Ovary (tissue), 9 donors: ENCODE data around the gene CLDND2. TPM values are rescaled to one million over a fixed set of nuclear protein-coding genes. Genes with fewer than 3 reads are reported as not detected.

Experiments
- DNase-seq, 5 donors: peaks; one replicate each; pipeline ENCODE4 v3.0.0-alpha.2; 2019 to 2020
- H3K27ac ChIP-seq, 2 donors: fragments of 200-600 bp; one replicate each; pipeline versions ENCODE4 v1.5.1 to v1.8.0; 2019 to 2022
- H3K27me3 ChIP-seq: fragments of 200-600 bp; one replicate; pipeline ENCODE4 v1.8.0; 2022
- H3K36me3 ChIP-seq: fragments of 200-600 bp; sonication (generic); one replicate; pipeline ENCODE4 v1.5.1; 2019
- H3K4me1 ChIP-seq: one replicate; pipeline ENCODE4 v1.8.1; 2013; ENCODE audit warnings: mild to moderate bottlenecking, moderate library complexity; ENCODE audit not compliant: insufficient read depth
- H3K4me3 ChIP-seq: fragments of 200-600 bp; sonication (generic); one replicate; pipeline ENCODE4 v1.5.1; 2017
- H3K9me3 ChIP-seq, 2 donors: fragments of 200-600 bp in 1 of 2; sonication (generic) in 1 of 2; one replicate each; pipeline versions ENCODE4 v1.5.1 to v1.8.1; 2013 to 2019; ENCODE audit warnings: mild to moderate bottlenecking in 1 of 2, moderate library complexity in 1 of 2
- EP300 ChIP-seq: sonication (generic); formaldehyde crosslinking; IDR thresholded peaks from one replicate; pipeline ENCODE4 v1.6.1; 2017; ENCODE audit warnings: antibody characterized with exemption
- POLR2A ChIP-seq: fragments of 450-650 bp; IDR thresholded peaks from one replicate; pipeline ENCODE4 v1.6.1; 2017; ENCODE audit warnings: antibody characterized with exemption, mild to moderate bottlenecking, moderate library complexity
- WGBS, 3 donors: extraction: QIAGEN DNeasy Blood & Tissue Kit in 1 of 3; methylation state at CpG; one replicate each; pipeline versions ENCODE4 v1.1.5 to v1.1.7; 2013 to 2017; 5-methylcytosine and 5-hydroxymethylcytosine counted together
- intact Hi-C, 4 donors: fragments of 100-400 bp; cut with DNase I; formaldehyde crosslinking; loops; one replicate each; pipeline versions ENCODE4 v1.11.0 to v1.15.1; 2022 to 2023
- polyA plus RNA-seq, 2 donors: library from polyadenylated mRNA; stranded (reverse); fragments of 200-250 nt in 1 of 2; fragments of 350-450 nt in 1 of 2; fragmentation: Illumina TruSeq in 1 of 2; extraction: RNeasy Lipid Tissue Mini Kit (QIAGEN cat#74804) in 1 of 2; gene quantifications; one replicate each; pipeline ENCODE4 v1.2.3, GENCODE V29; 2013 to 2014
- total RNA-seq, 7 donors: library from RNA; depleted of rRNA in 2 of 7; stranded (reverse); fragments of >200 nt in 2 of 7; fragmentation: NEBNext Ultra II Directional in 3 of 7; extraction: Animal tissue kit (Norgen Biotek cat#: 25700) in 3 of 7; gene quantifications; one replicate each; pipeline versions ENCODE4 v1.1.0 to v1.2.4, GENCODE V29; 2016 to 2023
- TF ChIP-seq, protein P1 (sequence below), 3 donors: fragments of 450-650 bp in 2 of 3; fragments of 200-600 bp in 1 of 3; IDR thresholded peaks; one replicate each; pipeline versions ENCODE4 v1.5.1 to v1.8.0; 2016 to 2022; ENCODE audit warnings: antibody characterized with exemption in 3 of 3, mild to moderate bottlenecking in 1 of 3
- donor health status: DM: no; HTN: no; CAD: no; lungs with moderate emphysema.
- donor health status: DM: no; HTN: no; CAD: no.
- donor health status: Bipolar disorder and iron deficiency.
- donor health status: DM: yes; HTN: yes; CAD: no.
- donor health status: DM: no; HTN: no; CAD: no.
- donor health status: DM: yes; HTN: yes; CAD: no.

Gene CLDND2
- total and polyA plus RNA-seq, 9 donors = 0.59 to 1.9 (median 1.4) TPM; not detected in 4

- Histone ChIP-seq H3K27me3 (no peaks in the 10 kb centered on the region), H3K4me1 (peaks cover 7% of the 10 kb centered on the region), H3K27ac (no peak overlapping the region), H3K4me3 (no peak overlapping the region), H3K36me3 (no peaks in the 10 kb centered on the region), H3K9me3 (no peaks in the 10 kb centered on the region)
- intact Hi-C loops = no loop called here
- TF ChIP-seq, protein P1, sequence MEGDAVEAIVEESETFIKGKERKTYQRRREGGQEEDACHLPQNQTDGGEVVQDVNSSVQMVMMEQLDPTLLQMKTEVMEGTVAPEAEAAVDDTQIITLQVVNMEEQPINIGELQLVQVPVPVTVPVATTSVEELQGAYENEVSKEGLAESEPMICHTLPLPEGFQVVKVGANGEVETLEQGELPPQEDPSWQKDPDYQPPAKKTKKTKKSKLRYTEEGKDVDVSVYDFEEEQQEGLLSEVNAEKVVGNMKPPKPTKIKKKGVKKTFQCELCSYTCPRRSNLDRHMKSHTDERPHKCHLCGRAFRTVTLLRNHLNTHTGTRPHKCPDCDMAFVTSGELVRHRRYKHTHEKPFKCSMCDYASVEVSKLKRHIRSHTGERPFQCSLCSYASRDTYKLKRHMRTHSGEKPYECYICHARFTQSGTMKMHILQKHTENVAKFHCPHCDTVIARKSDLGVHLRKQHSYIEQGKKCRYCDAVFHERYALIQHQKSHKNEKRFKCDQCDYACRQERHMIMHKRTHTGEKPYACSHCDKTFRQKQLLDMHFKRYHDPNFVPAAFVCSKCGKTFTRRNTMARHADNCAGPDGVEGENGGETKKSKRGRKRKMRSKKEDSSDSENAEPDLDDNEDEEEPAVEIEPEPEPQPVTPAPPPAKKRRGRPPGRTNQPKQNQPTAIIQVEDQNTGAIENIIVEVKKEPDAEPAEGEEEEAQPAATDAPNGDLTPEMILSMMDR (IDR thresholded peaks at IDR 0.05) = no peak
- TF ChIP-seq EP300 (no peak), POLR2A (no peak)
- DNase-seq = no peak
- WGBS, 3 donors = 53 to 54% (median 53%) methylated on average over 4 of the region's 4 CpGs
Observed at GRCh38 chr19:51370230-51370629, 1.4 kb upstream of the CLDND2 start.

GRCh38 chr19:51367565-51368365 is 1.0 kb downstream of the CLDND2 start:
- Histone ChIP-seq H3K27me3 (no peaks in the 10 kb centered on the region), H3K9me3 (no peaks in the 10 kb centered on the region), H3K36me3 (no peaks in the 10 kb centered on the region), H3K4me3 (peak overlapping the region; percentile 95), H3K27ac (peak overlapping the region; percentile 74 to 80), H3K4me1 (peaks cover 7% of the 10 kb centered on the region)
- intact Hi-C loops = loop anchor here in 1 of 4 donors (2.0 to 10.0 kb wide), 2 partner anchors 27 to 337 kb away; no protein-coding TSS in a partner anchor
- TF ChIP-seq POLR2A (no peak), EP300 (no peak)
- TF ChIP-seq, protein P1 (IDR thresholded peaks at IDR 0.05) = no peak
- 1% methylated on average over 62 to 64 of the region's 64 CpGs for WGBS, 3 donors
- DNase-seq = peak; percentile 99 to 100 (median 100)

- TF ChIP-seq POLR2A = peak; percentile 94
- no peak for TF ChIP-seq EP300
- Histone ChIP-seq H3K27ac (peak overlapping the region; percentile 74 to 80), H3K27me3 (no peaks in the 10 kb centered on the region), H3K9me3 (no peaks in the 10 kb centered on the region), H3K4me3 (peak overlapping the region; percentile 95), H3K36me3 (no peaks in the 10 kb centered on the region), H3K4me1 (peaks cover 7% of the 10 kb centered on the region)
- peak in 1 of 5 donors; percentile 73 for DNase-seq
- WGBS, 3 donors = 0% methylated on average over 15 of the region's 15 CpGs
- intact Hi-C loops = loop anchor here in 1 of 4 donors (2.0 to 10.0 kb wide), 2 partner anchors 26 to 338 kb away; no protein-coding TSS in a partner anchor
Observed at GRCh38 chr19:51367255-51367564, 1.6 kb downstream of the CLDND2 start.

DNA sequence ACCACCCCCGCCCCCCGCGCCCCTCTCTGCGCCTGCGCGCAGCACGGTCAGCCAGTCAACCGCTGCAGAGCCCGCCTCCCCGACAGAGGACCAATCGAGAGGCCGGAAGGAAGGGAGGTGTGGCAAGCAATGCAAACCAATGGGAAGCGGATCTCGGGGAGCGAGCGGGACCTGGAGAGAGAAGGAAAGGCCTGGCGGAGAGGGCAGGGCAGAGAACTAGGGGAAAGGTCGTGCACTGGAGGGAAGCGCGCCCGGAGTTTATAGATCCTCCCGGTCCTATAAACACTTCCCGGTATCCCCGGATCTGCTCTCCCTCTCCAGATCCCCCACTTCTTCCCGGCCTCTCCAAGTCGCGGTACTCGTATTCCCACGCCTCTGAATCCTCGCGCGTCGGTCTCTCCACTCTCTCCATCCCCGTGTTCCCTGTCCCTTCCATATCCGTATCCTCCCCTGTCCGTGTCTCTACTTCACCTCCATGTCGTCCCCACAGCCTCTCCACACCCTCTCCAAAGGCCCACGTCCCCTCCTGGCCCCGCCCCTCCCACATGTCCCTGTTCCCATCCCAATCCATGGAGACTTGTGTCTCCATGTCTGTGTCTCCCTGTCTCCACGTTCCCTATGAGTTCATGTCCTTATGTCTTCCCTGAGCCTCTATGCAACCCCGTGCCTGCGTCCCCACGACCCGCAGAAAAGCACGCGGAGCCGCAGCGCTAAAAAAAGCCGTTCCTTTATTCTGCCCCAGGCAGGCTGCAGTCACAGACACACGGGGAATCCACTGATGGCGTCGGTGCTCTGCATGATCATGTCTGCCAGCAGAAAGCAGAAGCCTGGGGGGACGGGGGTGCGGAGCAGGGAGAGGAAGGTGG is 2.2 kb downstream of the CLDND2 start:
- peaks cover 7% of the 10 kb centered on the region for H3K4me1 ChIP-seq
- no peaks in the 10 kb centered on the region for H3K27me3 ChIP-seq
- WGBS, 3 donors = 0 to 1% (median 0%) methylated on average over 51 to 54 of the region's 54 CpGs
- H3K27ac ChIP-seq = peak overlapping the region; percentile 74 to 88
- H3K9me3 ChIP-seq = no peaks in the 10 kb centered on the region
- intact Hi-C loops = loop anchor here in 2 of 4 donors (1.0 to 10.0 kb wide), 3 partner anchors 26 to 338 kb away; no protein-coding TSS in a partner anchor
- TF ChIP-seq, protein P1 (IDR thresholded peaks at IDR 0.05) = no peak
- peak; percentile 92 for TF ChIP-seq POLR2A
- peak; percentile 97 to 99 (median 98) for DNase-seq
- no peaks in the 10 kb centered on the region for H3K36me3 ChIP-seq
- peak overlapping the region; percentile 95 for H3K4me3 ChIP-seq
